Ovary (tissue), 9 donors: Measurements from ENCODE around the gene ALDH1B1. TPM values are rescaled to one million over a fixed set of nuclear protein-coding genes. Genes with fewer than 3 reads are reported as not detected.

ENCODE experiments used
- DNase-seq, 5 donors: peaks; one replicate each; pipeline ENCODE4 v3.0.0-alpha.2; 2019 to 2020
- H3K27ac ChIP-seq, 2 donors: fragments of 200-600 bp; one replicate each; pipeline versions ENCODE4 v1.5.1 to v1.8.0; 2019 to 2022
- H3K27me3 ChIP-seq: fragments of 200-600 bp; one replicate; pipeline ENCODE4 v1.8.0; 2022
- H3K36me3 ChIP-seq: fragments of 200-600 bp; sonication (generic); one replicate; pipeline ENCODE4 v1.5.1; 2019
- H3K4me1 ChIP-seq: one replicate; pipeline ENCODE4 v1.8.1; 2013; ENCODE audit warnings: mild to moderate bottlenecking, moderate library complexity; ENCODE audit not compliant: insufficient read depth
- H3K4me3 ChIP-seq: fragments of 200-600 bp; sonication (generic); one replicate; pipeline ENCODE4 v1.5.1; 2017
- H3K9me3 ChIP-seq, 2 donors: fragments of 200-600 bp in 1 of 2; sonication (generic) in 1 of 2; one replicate each; pipeline versions ENCODE4 v1.5.1 to v1.8.1; 2013 to 2019; ENCODE audit warnings: mild to moderate bottlenecking in 1 of 2, moderate library complexity in 1 of 2
- EP300 ChIP-seq: sonication (generic); formaldehyde crosslinking; IDR thresholded peaks from one replicate; pipeline ENCODE4 v1.6.1; 2017; ENCODE audit warnings: antibody characterized with exemption
- POLR2A ChIP-seq: fragments of 450-650 bp; IDR thresholded peaks from one replicate; pipeline ENCODE4 v1.6.1; 2017; ENCODE audit warnings: antibody characterized with exemption, mild to moderate bottlenecking, moderate library complexity
- WGBS, 3 donors: extraction: QIAGEN DNeasy Blood & Tissue Kit in 1 of 3; methylation state at CpG; one replicate each; pipeline versions ENCODE4 v1.1.5 to v1.1.7; 2013 to 2017; 5-methylcytosine and 5-hydroxymethylcytosine counted together
- intact Hi-C, 4 donors: fragments of 100-400 bp; cut with DNase I; formaldehyde crosslinking; loops; one replicate each; pipeline versions ENCODE4 v1.11.0 to v1.15.1; 2022 to 2023
- polyA plus RNA-seq, 2 donors: library from polyadenylated mRNA; stranded (reverse); fragments of 200-250 nt in 1 of 2; fragments of 350-450 nt in 1 of 2; fragmentation: Illumina TruSeq in 1 of 2; extraction: RNeasy Lipid Tissue Mini Kit (QIAGEN cat#74804) in 1 of 2; gene quantifications; one replicate each; pipeline ENCODE4 v1.2.3, GENCODE V29; 2013 to 2014
- total RNA-seq, 7 donors: library from RNA; depleted of rRNA in 2 of 7; stranded (reverse); fragments of >200 nt in 2 of 7; fragmentation: NEBNext Ultra II Directional in 3 of 7; extraction: Animal tissue kit (Norgen Biotek cat#: 25700) in 3 of 7; gene quantifications; one replicate each; pipeline versions ENCODE4 v1.1.0 to v1.2.4, GENCODE V29; 2016 to 2023
- TF ChIP-seq, protein P1 (sequence below), 3 donors: fragments of 450-650 bp in 2 of 3; fragments of 200-600 bp in 1 of 3; IDR thresholded peaks; one replicate each; pipeline versions ENCODE4 v1.5.1 to v1.8.0; 2016 to 2022; ENCODE audit warnings: antibody characterized with exemption in 3 of 3, mild to moderate bottlenecking in 1 of 3
- donor health status: DM: no; HTN: no; CAD: no; lungs with moderate emphysema.
- donor health status: DM: no; HTN: no; CAD: no.
- donor health status: Bipolar disorder and iron deficiency.
- donor health status: DM: yes; HTN: yes; CAD: no.
- donor health status: DM: no; HTN: no; CAD: no.
- donor health status: DM: yes; HTN: yes; CAD: no.

Gene ALDH1B1
- total and polyA plus RNA-seq, 9 donors = 7.9 to 47.2 (median 24.3) TPM

DNA sequence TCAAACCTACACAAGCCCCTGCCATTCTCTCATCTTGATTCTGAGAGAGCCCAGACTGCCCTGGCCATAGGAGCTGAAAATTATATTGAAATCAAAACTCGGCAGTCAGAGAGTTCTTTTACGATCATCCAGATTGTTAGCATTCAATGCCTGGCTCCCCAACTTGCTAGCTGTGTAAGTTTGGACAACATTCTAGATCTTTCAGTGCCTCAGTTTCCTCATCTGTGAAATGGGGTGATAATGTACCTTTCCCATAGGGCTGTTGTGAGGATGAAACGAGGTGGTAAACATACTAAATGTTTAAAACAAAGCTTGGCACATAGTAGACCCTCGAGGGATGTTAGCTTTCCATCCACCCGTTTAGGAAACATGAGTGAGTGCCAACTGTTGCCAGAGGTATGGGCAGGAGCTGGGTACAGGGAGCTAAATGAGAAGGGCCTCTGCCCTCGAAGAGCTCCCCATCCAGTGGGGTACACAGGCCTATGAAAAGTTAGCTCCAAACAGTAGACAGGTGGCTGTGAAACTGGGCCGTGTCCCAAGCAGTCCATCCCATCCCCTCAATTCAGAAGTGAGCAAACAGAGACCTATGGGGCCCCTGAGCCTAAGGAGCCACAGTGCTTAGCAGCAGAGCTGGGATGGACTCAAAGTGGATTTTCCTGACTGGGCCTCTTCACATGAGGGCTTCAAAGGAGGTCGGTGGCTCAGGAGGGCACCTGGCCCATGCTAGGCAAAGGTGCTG lies 49.0 kb downstream of the ALDH1B1 start:
- no peaks in the 10 kb centered on the region for H3K4me1 ChIP-seq
- H3K27me3 ChIP-seq = no peaks in the 10 kb centered on the region
- WGBS, 3 donors = 79 to 86% (median 84%) methylated on average over 8 of the region's 8 CpGs
- no peak for TF ChIP-seq POLR2A
- intact Hi-C loops = no loop called here
- H3K27ac ChIP-seq = no peak overlapping the region
- H3K9me3 ChIP-seq = no peaks in the 10 kb centered on the region
- H3K36me3 ChIP-seq = no peaks in the 10 kb centered on the region
- no peak for DNase-seq
- H3K4me3 ChIP-seq = no peak overlapping the region

DNA sequence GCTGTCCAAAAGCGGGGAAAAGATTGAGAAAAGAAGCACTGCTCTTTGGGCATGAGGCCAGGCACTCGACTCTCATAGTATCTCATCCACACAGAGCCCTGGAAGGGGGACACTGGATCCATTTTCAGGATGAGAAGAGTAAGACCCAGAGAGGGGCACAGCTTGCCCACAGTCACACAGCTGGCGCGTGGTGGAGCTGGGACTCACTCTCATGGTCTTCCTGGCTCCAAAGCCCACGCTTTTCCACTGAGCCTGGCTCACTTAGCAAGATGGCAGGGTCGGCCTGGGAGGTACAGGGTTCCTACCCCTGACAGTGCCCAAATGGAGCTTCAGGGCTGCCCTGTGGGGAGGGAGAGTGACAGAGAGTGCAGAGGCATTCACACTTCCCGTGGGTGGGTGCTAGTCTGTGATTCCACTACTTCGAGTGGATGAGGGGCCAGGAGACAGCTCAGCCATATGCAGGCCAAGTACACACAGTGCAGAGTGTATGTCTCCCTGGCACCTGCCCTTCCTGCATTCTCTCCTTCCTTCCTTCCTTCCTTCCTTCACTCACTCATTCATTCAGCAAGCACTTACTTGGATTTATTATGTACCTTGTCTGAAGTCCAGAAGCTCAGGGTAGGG lies 50.1 kb downstream of the ALDH1B1 start:
- H3K4me3 ChIP-seq = no peak overlapping the region
- no peaks in the 10 kb centered on the region for H3K27me3 ChIP-seq
- no peak for TF ChIP-seq POLR2A
- TF ChIP-seq, protein P1, sequence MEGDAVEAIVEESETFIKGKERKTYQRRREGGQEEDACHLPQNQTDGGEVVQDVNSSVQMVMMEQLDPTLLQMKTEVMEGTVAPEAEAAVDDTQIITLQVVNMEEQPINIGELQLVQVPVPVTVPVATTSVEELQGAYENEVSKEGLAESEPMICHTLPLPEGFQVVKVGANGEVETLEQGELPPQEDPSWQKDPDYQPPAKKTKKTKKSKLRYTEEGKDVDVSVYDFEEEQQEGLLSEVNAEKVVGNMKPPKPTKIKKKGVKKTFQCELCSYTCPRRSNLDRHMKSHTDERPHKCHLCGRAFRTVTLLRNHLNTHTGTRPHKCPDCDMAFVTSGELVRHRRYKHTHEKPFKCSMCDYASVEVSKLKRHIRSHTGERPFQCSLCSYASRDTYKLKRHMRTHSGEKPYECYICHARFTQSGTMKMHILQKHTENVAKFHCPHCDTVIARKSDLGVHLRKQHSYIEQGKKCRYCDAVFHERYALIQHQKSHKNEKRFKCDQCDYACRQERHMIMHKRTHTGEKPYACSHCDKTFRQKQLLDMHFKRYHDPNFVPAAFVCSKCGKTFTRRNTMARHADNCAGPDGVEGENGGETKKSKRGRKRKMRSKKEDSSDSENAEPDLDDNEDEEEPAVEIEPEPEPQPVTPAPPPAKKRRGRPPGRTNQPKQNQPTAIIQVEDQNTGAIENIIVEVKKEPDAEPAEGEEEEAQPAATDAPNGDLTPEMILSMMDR (IDR thresholded peaks at IDR 0.05) = no peak
- no peak for TF ChIP-seq EP300
- intact Hi-C loops = no loop called here
- no peaks in the 10 kb centered on the region for H3K36me3 ChIP-seq
- WGBS, 3 donors = 64 to 66% (median 66%) methylated on average over 8 of the region's 8 CpGs
- DNase-seq = no peak
- H3K4me1 ChIP-seq = no peaks in the 10 kb centered on the region
- H3K9me3 ChIP-seq = no peaks in the 10 kb centered on the region
- no peak overlapping the region for H3K27ac ChIP-seq

DNA sequence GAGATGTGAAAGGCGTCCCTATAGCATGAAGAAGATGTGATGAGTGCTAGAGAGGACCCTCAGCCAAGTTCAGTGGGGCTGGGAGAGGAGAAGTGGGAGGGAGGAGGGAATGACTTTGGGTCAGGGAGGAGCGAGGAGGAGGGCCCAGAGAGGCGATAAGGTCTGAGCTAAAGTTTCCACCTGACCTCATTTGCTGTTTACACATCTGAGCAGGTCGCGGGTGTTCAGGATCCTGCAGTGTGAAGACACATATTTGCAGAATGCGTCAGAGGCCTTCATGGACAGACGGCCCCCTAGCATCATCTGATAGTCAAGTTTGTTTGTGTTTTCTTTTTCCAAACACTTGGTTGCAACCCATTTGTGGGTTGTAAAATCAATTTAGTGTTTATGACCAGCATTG lies 50.7 kb downstream of the ALDH1B1 start:
- TF ChIP-seq POLR2A (no peak), EP300 (no peak)
- TF ChIP-seq, protein P1 (IDR thresholded peaks at IDR 0.05) = no peak
- no peak for DNase-seq
- H3K4me1 ChIP-seq = no peaks in the 10 kb centered on the region
- no peaks in the 10 kb centered on the region for H3K36me3 ChIP-seq
- H3K9me3 ChIP-seq = no peaks in the 10 kb centered on the region
- no peak overlapping the region for H3K27ac ChIP-seq
- intact Hi-C loops = no loop called here
- 17 to 36% (median 19%) methylated on average over 7 of the region's 7 CpGs for WGBS, 3 donors
- H3K27me3 ChIP-seq = no peaks in the 10 kb centered on the region
- H3K4me3 ChIP-seq = no peak overlapping the region

DNA sequence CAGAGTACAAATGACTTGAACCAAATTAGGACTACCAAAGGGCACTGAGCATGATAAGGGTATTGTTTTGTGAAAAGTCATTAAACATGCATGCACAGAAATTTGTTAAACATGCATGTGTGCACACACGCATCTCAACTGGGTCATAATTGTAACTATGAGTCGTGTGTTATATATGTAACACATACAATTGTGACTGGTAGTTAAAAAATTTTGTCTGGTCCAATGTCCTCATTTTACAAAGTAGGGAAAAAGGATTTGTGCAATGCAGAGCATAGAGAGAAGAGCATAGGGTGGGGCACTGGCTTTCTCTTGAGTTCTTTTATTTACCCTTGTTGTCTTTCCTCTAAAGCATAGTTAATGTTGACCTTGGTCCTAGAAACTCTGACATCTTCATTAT lies 51.1 kb downstream of the ALDH1B1 start:
- Histone ChIP-seq H3K36me3 (no peaks in the 10 kb centered on the region), H3K27ac (no peak overlapping the region), H3K4me1 (no peaks in the 10 kb centered on the region), H3K27me3 (no peaks in the 10 kb centered on the region), H3K9me3 (no peaks in the 10 kb centered on the region), H3K4me3 (no peak overlapping the region)
- intact Hi-C loops = no loop called here
- TF ChIP-seq, protein P1 (IDR thresholded peaks at IDR 0.05) = no peak
- TF ChIP-seq EP300 = no peak
- no peak for TF ChIP-seq POLR2A
- 46 to 63% (median 50%) methylated on average over 2 of the region's 2 CpGs for WGBS, 3 donors
- DNase-seq = no peak
